Activated CD8-positive, alpha-beta memory T cell treated with anti-CD3 and anti-CD28 coated beads, Interleukin-2, amount 50 U/mL, for 24 hours (primary cell): ENCODE data around the gene UROC1.

Experiments
- DNase-seq: peaks from one replicate; pipeline ENCODE4 v3.0.0-alpha.2; 2020; ENCODE audit errors: extremely low read depth

The UROC1 gene

GRCh38 chr3:126516152-126516935 is 1.2 kb downstream of the UROC1 start:
- DNase-seq, result no peak

- DNase-seq, result no peak
Measured at GRCh38 chr3:126515066-126515706, 2.4 kb downstream of the UROC1 start.

GRCh38 chr3:126514161-126514560 is 3.4 kb downstream of the UROC1 start:
- no peak for DNase-seq

- no peak for DNase-seq
Measured at GRCh38 chr3:126512916-126513650, 4.5 kb downstream of the UROC1 start.

- DNase-seq, result no peak
Measured at GRCh38 chr3:126512026-126512425, 5.5 kb downstream of the UROC1 start.

GRCh38 chr3:126511291-126511690 is 6.3 kb downstream of the UROC1 start:
- no peak for DNase-seq

- DNase-seq, result no peak
Measured at GRCh38 chr3:126510308-126510910, 7.2 kb downstream of the UROC1 start.

- DNase-seq, result no peak
Measured at GRCh38 chr3:126509597-126510307, 7.8 kb downstream of the UROC1 start.

GRCh38 chr3:126508564-126508964 is 9.0 kb downstream of the UROC1 start:
- no peak for DNase-seq

GRCh38 chr3:126507886-126508285 is 9.7 kb downstream of the UROC1 start:
- DNase-seq, result no peak

- no peak for DNase-seq
Measured at GRCh38 chr3:126503701-126504100, 13.9 kb downstream of the UROC1 start.

- DNase-seq, result no peak
Measured at GRCh38 chr3:126502656-126503055, 14.9 kb downstream of the UROC1 start.

GRCh38 chr3:126501736-126502135 is 15.8 kb downstream of the UROC1 start:
- no peak for DNase-seq

GRCh38 chr3:126501054-126501453 is 16.5 kb downstream of the UROC1 start:
- DNase-seq, result no peak

GRCh38 chr3:126500016-126500415 is 17.6 kb downstream of the UROC1 start:
- no peak for DNase-seq

- no peak for DNase-seq
Measured at GRCh38 chr3:126499401-126499800, 18.2 kb downstream of the UROC1 start.

GRCh38 chr3:126498929-126499328 is 18.6 kb downstream of the UROC1 start:
- DNase-seq, result no peak

- DNase-seq, result no peak
Measured at GRCh38 chr3:126498461-126498860, 19.1 kb downstream of the UROC1 start.

GRCh38 chr3:126497956-126498355 is 19.6 kb downstream of the UROC1 start:
- no peak for DNase-seq

- DNase-seq, result no peak
Measured at GRCh38 chr3:126496894-126497850, 20.4 kb downstream of the UROC1 start.

- no peak for DNase-seq
Measured at GRCh38 chr3:126495786-126496185, 21.8 kb downstream of the UROC1 start.
